Fibroblast of pulmonary artery (primary cell): ENCODE data around the gene RPL34.
"Not testable (repeated sequence)": the region's sequence is repeated elsewhere in the genome, so short reads cannot be mapped to it uniquely, and the experiment has no call there.

Experiments used
- DNase-seq: peaks from one replicate; pipeline ENCODE4 v3.0.0-alpha.2; 2010; ENCODE audit warnings: low read depth
- H3K4me3 ChIP-seq: replicated peaks from 2 replicates; pipeline ENCODE4 v1.5.1; 2011; ENCODE audit warnings: low read depth, mild to moderate bottlenecking, control low read depth, low read length, moderate library complexity
- TF ChIP-seq, protein P1 (sequence below): IDR thresholded peaks from 2 replicates; pipeline ENCODE4 v1.5.1; 2011; ENCODE audit warnings: mild to moderate bottlenecking, control low read depth, low read length, inconsistent platforms; ENCODE audit errors: missing control alignments

The RPL34 gene

DNA sequence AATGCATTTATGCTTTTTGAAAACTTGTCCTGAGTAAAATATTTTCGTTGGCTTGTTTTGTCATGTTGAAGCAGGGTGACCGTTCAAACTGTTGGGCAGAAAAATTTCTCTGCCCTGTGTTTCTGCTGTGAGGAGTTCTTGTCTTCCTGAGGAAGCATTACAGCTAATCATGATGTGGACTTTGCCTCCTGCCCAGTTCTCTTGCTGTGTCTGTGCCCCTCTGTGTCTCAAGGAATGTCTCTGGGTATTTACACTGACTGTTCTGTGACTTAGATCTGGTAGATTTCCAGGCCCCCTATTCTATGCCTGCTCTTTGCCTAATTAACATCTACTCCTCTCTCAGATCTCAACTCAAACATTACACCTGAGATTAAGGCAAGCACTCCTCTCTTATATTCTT, 30.4 kb upstream of the RPL34 start:
- H3K4me3 ChIP-seq = no peak overlapping the region
- no peak for DNase-seq
- TF ChIP-seq, protein P1, sequence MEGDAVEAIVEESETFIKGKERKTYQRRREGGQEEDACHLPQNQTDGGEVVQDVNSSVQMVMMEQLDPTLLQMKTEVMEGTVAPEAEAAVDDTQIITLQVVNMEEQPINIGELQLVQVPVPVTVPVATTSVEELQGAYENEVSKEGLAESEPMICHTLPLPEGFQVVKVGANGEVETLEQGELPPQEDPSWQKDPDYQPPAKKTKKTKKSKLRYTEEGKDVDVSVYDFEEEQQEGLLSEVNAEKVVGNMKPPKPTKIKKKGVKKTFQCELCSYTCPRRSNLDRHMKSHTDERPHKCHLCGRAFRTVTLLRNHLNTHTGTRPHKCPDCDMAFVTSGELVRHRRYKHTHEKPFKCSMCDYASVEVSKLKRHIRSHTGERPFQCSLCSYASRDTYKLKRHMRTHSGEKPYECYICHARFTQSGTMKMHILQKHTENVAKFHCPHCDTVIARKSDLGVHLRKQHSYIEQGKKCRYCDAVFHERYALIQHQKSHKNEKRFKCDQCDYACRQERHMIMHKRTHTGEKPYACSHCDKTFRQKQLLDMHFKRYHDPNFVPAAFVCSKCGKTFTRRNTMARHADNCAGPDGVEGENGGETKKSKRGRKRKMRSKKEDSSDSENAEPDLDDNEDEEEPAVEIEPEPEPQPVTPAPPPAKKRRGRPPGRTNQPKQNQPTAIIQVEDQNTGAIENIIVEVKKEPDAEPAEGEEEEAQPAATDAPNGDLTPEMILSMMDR = no peak

DNA sequence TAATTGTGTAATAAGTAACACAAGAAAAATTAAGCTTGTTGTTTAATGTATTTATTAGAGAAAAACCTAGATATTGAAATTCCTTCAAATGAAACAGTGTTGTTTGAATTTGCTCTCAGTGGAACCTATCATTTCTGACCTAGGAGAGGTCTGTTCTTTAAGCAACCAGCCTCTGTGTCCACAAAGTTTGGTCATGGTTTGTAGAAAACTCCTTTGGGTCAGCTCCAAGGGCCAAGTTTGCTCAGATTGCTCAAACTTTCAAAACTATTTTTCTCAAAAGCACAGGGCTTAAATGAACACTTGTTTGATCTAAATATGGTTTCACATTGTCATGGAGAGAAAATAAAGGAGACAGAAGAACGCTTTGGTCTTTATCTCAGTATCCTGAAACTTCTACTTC, 29.6 kb upstream of the RPL34 start:
- no peak overlapping the region for H3K4me3 ChIP-seq
- TF ChIP-seq, protein P1 = no peak
- DNase-seq = peak; percentile 26

DNA sequence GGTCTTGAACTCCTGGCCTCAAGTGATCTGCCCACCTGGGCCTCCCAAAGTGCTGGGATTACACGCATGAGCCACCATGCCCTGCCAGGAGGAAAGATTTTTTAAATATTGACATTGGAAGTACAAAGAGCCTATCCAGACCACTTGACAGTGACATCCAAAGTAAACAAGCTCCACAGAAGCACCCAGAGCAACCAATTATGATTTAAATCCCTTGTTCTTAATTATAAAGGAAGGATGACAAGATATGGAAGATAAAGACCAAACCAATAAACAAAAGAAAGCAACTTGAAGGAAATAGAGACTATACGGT, 27.7 kb upstream of the RPL34 start:
- TF ChIP-seq, protein P1 = no peak
- DNase-seq = no peak
- H3K4me3 ChIP-seq = no peak overlapping the region

DNA sequence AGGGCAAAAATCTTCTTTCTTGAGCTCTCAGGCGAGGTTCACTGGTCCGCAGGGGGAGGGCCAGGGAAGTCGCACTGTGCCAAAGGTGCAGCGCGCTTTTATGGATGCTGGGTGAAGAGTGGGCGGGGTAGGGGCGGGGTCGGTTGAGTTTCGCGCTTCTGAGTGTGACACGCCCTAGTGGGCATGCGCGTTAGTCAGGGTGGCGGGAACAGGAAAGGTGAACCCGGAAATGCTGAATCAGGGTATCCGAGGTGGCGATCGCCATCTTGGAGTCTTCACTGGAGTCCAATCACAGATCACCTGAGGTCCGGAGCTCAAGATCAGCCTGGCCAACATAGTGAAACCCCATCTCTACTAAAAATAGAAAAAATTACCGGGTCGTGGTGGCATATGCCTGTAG, 26.1 kb upstream of the RPL34 start:
- not testable (repeated sequence) for H3K4me3 ChIP-seq, DNase-seq

DNA sequence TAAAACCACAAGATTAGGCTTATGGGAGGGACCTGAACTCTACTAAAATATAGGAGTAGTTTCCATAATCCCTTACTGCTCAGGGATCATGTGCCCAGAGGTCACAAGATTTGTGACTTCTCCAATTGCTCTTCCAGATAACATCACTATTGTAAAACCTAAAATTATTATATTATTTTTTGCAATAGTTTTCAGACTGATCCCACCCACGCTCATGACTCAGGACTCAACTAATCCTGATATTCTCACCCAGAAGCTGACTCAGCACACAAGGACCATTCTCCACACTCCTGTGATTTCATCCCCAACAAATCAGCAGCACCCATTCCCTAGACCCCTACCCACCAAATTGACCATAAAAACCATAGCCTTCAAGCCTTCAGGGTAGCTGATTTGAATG, 24.0 kb upstream of the RPL34 start:
- no peak for DNase-seq
- TF ChIP-seq, protein P1 = no peak
- H3K4me3 ChIP-seq = no peak overlapping the region

DNA sequence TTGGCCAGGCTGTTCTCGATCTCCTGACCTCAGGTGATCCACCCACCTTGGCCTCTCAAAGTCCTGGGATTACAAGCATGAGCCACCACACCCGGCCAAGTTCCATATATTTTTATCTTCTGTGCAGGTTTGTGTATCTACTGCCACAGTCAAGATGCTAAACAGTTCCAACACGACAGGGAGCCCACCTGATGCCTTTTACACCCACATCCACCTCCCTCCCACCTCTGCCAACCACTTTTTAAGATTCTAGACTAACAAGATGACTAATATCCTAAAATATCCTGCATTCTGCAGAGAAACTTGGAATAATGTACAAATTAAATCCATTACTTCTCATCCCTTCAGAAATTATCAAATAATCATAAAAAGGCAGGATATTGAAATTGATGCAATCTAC, 19.3 kb upstream of the RPL34 start:
- no peak for DNase-seq
- no peak overlapping the region for H3K4me3 ChIP-seq
- TF ChIP-seq, protein P1 = no peak

DNA sequence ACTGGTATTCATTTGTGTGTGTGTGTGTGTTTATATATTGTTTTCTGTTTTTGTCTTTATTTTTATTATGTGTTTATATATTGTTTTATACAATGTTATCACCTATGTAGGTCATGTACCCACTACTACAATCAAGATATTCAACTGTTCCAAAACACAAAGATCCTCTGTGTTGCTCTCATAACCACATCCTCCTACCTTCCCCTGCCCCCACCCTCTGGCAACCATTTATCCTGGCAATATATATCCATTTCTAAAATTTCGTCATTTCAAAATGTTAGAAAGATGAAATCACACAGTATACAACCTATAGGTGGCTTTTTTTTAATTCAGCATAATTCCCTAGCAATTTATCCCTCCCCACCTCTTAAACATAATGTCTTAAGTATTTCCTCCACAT, 18.8 kb upstream of the RPL34 start:
- no peak overlapping the region for H3K4me3 ChIP-seq
- DNase-seq = no peak
- TF ChIP-seq, protein P1 = no peak

DNA sequence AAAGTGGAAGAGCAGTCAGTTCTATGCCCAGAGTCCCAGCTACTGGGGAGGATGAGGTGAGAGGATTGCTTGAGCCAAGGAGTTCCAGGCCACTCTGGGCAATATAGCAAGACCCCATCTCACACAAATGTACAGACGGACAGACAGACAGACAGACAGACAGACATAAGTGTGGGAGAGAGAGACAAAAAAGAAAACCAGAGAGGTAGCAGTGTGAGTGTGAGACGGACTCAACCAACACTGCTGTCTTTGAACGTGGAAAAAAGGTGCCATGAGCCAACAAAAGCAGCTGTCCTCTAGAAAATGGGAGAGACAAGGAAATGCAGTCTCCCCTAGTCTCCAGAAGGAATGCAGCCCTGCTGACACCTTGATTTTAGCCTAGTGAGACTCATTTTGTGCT, 18.2 kb upstream of the RPL34 start:
- DNase-seq = no peak
- TF ChIP-seq, protein P1 = no peak
- no peak overlapping the region for H3K4me3 ChIP-seq
